ENCODE data around the gene SLCO3A1. TPM values are rescaled to one million over a fixed set of nuclear protein-coding genes. Genes with fewer than 3 reads are reported as not detected.

Gene SLCO3A1
- total RNA-seq, 1 experiment from 2014 or later, result 5.1 TPM

- intact Hi-C loops (cut with micrococcal nuclease), result no loop called here
- ChIA-PET CTCF (no interaction called here), RAD21 (ENCODE audit: low non-redundant PET in 1 of 2, low total read pairs in 2 of 2, uncharacterized antibody in 2 of 2, unreplicated experiment in 2 of 2) (no interaction called here), POLR2A (no interaction called here)
- DNase-seq (ENCODE audit: low read depth, low spot score) (no peak), ATAC-seq (no peak)
- no peak overlapping the region for H3K4me2 ChIP-seq (ENCODE audit: low read length)
- H3K9ac ChIP-seq (ENCODE audit: low read length), result no peak overlapping the region
- no peaks in the 10 kb centered on the region for H3K36me3 ChIP-seq (ENCODE audit: control insufficient read depth in 1 of 2, insufficient read depth in 2 of 2, low read length in 2 of 2)
- TF ChIP-seq SP1 (IDR thresholded peaks at IDR 0.05; ENCODE audit: low read depth) (no peak), ZBTB33 (IDR thresholded peaks at IDR 0.05; ENCODE audit: extremely low read depth, insufficient replicate concordance, low read length) (no peak), CBX3 (IDR thresholded peaks at IDR 0.05; ENCODE audit: low read depth) (no peak), RAD21 (IDR thresholded peaks at IDR 0.05; ENCODE audit: low read depth) (no peak), ZNF274 (IDR thresholded peaks at IDR 0.05; ENCODE audit: low read depth, low read length) (no peak), JUND (IDR thresholded peaks at IDR 0.05) (no peak), SRF (IDR thresholded peaks at IDR 0.05; ENCODE audit: low read depth) (no peak), EGR1 (IDR thresholded peaks at IDR 0.05; ENCODE audit: low read depth) (no peak), ATF3 (IDR thresholded peaks at IDR 0.05) (no peak)
- no peaks in the 10 kb centered on the region for H4K20me1 ChIP-seq (ENCODE audit: insufficient read depth)
- no peaks in the 10 kb centered on the region for H3K9me2 ChIP-seq (ENCODE audit: insufficient read depth)
- no peaks in the 10 kb centered on the region for H3K79me2 ChIP-seq (ENCODE audit: insufficient read depth, low read length)
- no peaks in the 10 kb centered on the region for H3K9me3 ChIP-seq (ENCODE audit: control insufficient read depth in 1 of 2, insufficient read depth in 1 of 2, low read depth in 1 of 2, low read length in 2 of 2)
- no peak overlapping the region for H2AFZ ChIP-seq (ENCODE audit: low read depth, low read length, poor library complexity, severe bottlenecking)
- H3K4me1 ChIP-seq (ENCODE audit: control insufficient read depth in 1 of 2, insufficient read depth in 2 of 2, low read length in 2 of 2), result no peaks in the 10 kb centered on the region
- no peak overlapping the region for H3K4me3 ChIP-seq (replicated peaks in 1 of 2; ENCODE audit: low read depth in 1 of 2, low read length in 2 of 2)
- no peaks in the 10 kb centered on the region for H3K27me3 ChIP-seq (ENCODE audit: insufficient read depth, low read length)
- BruUV-seq (replicated peaks), result no TSS peak
- H3K27ac ChIP-seq (ENCODE audit: low read depth, low read length), result no peak overlapping the region
Observed at GRCh38 chr15:91922646-91923547, 69.4 kb downstream of the SLCO3A1 start.

Measured in HCT116 (cell line).